Lung (tissue), 12 donors: ENCODE measurements around the gene ATN1. TPM values are rescaled to one million over a fixed set of nuclear protein-coding genes. Genes with fewer than 3 reads are reported as not detected.

Experiments
- ATAC-seq: fragments of 200-7000 bp; cut with Tn5 transposase; one replicate; pipeline ENCODE4 v1.9.1; 2020; ENCODE audit warnings: moderate number of reproducible peaks; ENCODE audit not compliant: insufficient read depth, low FRiP score
- DNase-seq, 3 donors: peaks; one replicate each; pipeline ENCODE4 v3.0.0-alpha.2; 2013 to 2017
- H3K27ac ChIP-seq, 2 donors: one replicate each; pipeline ENCODE4 v1.5.1; 2013; ENCODE audit warnings: mild to moderate bottlenecking in 2 of 2, moderate library complexity in 2 of 2, control low read depth in 1 of 2, inconsistent platforms in 1 of 2, low read depth in 1 of 2, low read length in 1 of 2
- H3K27me3 ChIP-seq, 3 donors: one replicate each; pipeline ENCODE4 v1.5.1; 2013; ENCODE audit warnings: low read length in 2 of 3; ENCODE audit not compliant: control insufficient read depth in 3 of 3, insufficient read depth in 3 of 3
- H3K36me3 ChIP-seq, 4 donors: one replicate each; pipeline ENCODE4 v1.5.1; 2013; ENCODE audit warnings: low read length in 4 of 4, mild to moderate bottlenecking in 1 of 4, moderate library complexity in 1 of 4; ENCODE audit not compliant: control insufficient read depth in 4 of 4, insufficient read depth in 4 of 4
- H3K4me1 ChIP-seq, 5 donors: one replicate each; pipeline ENCODE4 v1.5.1; 2013; ENCODE audit warnings: low read length in 5 of 5, mild to moderate bottlenecking in 2 of 5, moderate library complexity in 1 of 5; ENCODE audit not compliant: control insufficient read depth in 5 of 5, insufficient read depth in 5 of 5
- H3K4me3 ChIP-seq: one replicate; pipeline ENCODE4 v1.5.1; 2013; ENCODE audit warnings: mild to moderate bottlenecking, control low read depth, moderate library complexity
- H3K9ac ChIP-seq, 2 donors: one replicate each; pipeline ENCODE4 v1.5.1; 2013; ENCODE audit warnings: low read length in 2 of 2, control low read depth in 1 of 2; ENCODE audit not compliant: insufficient read depth in 1 of 2
- H3K9me3 ChIP-seq, 4 donors: one replicate each; pipeline ENCODE4 v1.5.1; 2013; ENCODE audit warnings: low read length in 3 of 4, mild to moderate bottlenecking in 1 of 4, moderate library complexity in 1 of 4; ENCODE audit not compliant: control insufficient read depth in 4 of 4, insufficient read depth in 3 of 4
- WGBS, 2 donors: extraction: QIAGEN DNeasy Blood & Tissue Kit; methylation state at CpG; one replicate each; pipeline ENCODE4 v1.1.7; 2013; 5-methylcytosine and 5-hydroxymethylcytosine counted together
- polyA plus RNA-seq, 2 donors: library from polyadenylated mRNA; stranded (reverse); fragments of 200-250 nt; gene quantifications; one replicate each; pipeline ENCODE4 v1.2.1, GENCODE V29; 2013
- total RNA-seq, 2 donors: library from RNA; depleted of rRNA in 1 of 2; stranded (reverse); fragments of >200 nt in 1 of 2; gene quantifications; one replicate each; pipeline ENCODE4 v1.2.1, GENCODE V29; 2014 to 2021
- TF ChIP-seq, protein P1 (sequence below): IDR thresholded peaks from 2 replicates; pipeline ENCODE4 v1.5.1; 2012; ENCODE audit warnings: mild to moderate bottlenecking; ENCODE audit errors: control extremely low read depth, extremely low read depth
- donor health status: control.
- donor health status: control.
- donor health status: Bipolar disorder and iron deficiency.
- donor health status: healthy.
- donor health status: DM: yes; HTN: yes; CAD: no.

ATN1 gene
- total and polyA plus RNA-seq, 4 donors: 63.5 to 113 (median 79.8) TPM

DNA sequence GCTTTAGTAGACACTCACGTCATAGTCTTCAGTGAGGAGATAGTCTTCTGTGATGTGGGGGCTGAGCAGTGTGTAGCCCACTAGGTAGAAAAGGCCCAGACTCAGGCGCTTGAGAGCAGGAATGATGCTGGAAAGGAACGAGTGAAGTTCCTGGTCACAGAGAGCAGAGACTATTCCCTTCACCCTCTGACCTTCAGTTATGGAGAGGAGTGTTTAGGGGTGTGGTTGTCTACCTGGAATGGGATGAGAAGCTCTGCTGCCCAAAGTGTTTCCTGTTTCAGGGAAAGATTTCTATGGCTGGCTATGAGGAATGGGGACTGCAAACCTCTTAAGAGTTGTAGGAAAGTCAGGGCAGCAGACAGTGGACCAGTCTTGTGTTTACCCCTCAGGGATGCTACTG lies 51.7 kb downstream of the ATN1 start:
- no peak for ATAC-seq
- peak overlapping the region in 1 of 2 donors; percentile 73 for H3K27ac ChIP-seq
- H3K27me3 ChIP-seq: no peaks in the 10 kb centered on the region
- no peak for DNase-seq
- peaks cover 32 to 61% (median 55%) of the 10 kb centered on the region in 4 donors for H3K36me3 ChIP-seq
- TF ChIP-seq, protein P1, sequence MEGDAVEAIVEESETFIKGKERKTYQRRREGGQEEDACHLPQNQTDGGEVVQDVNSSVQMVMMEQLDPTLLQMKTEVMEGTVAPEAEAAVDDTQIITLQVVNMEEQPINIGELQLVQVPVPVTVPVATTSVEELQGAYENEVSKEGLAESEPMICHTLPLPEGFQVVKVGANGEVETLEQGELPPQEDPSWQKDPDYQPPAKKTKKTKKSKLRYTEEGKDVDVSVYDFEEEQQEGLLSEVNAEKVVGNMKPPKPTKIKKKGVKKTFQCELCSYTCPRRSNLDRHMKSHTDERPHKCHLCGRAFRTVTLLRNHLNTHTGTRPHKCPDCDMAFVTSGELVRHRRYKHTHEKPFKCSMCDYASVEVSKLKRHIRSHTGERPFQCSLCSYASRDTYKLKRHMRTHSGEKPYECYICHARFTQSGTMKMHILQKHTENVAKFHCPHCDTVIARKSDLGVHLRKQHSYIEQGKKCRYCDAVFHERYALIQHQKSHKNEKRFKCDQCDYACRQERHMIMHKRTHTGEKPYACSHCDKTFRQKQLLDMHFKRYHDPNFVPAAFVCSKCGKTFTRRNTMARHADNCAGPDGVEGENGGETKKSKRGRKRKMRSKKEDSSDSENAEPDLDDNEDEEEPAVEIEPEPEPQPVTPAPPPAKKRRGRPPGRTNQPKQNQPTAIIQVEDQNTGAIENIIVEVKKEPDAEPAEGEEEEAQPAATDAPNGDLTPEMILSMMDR: no peak
- H3K4me1 ChIP-seq: peaks cover 0 to 12% (median 0%) of the 10 kb centered on the region in 5 donors
- H3K9me3 ChIP-seq: no peaks in the 10 kb centered on the region
- H3K4me3 ChIP-seq: no peak overlapping the region
- no peak overlapping the region for H3K9ac ChIP-seq
- WGBS, 2 donors: 77 to 86% methylated on average over 3 of the region's 3 CpGs

DNA sequence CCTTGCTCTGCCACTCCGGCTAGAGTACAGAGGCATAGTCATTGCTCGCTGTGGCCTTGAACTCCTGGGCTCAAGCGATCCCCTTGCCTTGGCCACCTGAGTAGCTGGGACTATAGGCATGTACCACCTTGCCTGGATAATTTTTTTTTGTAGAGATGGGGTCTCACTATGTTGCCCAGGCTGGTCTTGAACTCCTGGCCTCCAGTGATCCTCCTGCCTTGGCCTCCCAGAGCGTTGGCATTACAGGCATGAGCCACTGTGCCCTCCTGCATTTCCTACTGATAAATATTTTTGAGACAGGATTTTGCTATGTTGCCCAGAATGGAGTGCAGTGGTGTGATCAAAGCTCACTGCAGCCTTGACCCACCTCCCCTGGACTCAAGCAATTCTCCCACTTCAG lies 52.3 kb downstream of the ATN1 start:
- Histone ChIP-seq H3K4me3 (no peak overlapping the region), H3K4me1 (peaks cover 0 to 12% (median 0%) of the 10 kb centered on the region in 5 donors), H3K9ac (peak overlapping the region in 1 of 2 donors; percentile 23), H3K36me3 (peaks cover 29 to 56% (median 53%) of the 10 kb centered on the region in 4 donors), H3K9me3 (no peaks in the 10 kb centered on the region), H3K27me3 (no peaks in the 10 kb centered on the region), H3K27ac (no peak overlapping the region)
- DNase-seq: no peak
- TF ChIP-seq, protein P1: no peak
- 95% methylated on average over 4 of the region's 4 CpGs for WGBS, 2 donors
- no peak for ATAC-seq

DNA sequence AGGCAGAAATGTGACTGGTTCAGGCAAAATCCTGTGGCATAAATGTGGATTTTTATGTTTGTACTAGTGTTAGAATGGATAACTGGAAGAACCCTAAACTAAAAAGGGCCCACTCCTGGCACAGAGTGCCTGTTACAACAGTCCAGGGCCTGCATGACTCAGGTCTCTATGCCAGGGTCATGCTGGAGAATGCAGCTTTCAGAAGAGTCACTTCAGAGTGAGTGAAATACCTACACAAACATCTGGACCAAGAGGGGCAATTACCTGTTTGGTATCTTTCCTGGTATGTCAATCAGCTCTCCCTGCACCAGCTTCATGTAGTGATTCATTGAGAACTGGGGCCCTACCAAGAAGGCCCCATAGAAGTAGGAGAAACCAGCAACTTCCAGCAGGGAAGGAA lies 53.0 kb downstream of the ATN1 start:
- peaks cover 0 to 12% (median 0%) of the 10 kb centered on the region in 5 donors for H3K4me1 ChIP-seq
- DNase-seq (no peak), ATAC-seq (no peak)
- no peaks in the 10 kb centered on the region for H3K27me3 ChIP-seq
- H3K9me3 ChIP-seq: no peaks in the 10 kb centered on the region
- peak overlapping the region in 1 of 2 donors; percentile 73 for H3K27ac ChIP-seq
- no peak overlapping the region for H3K9ac ChIP-seq
- peaks cover 27 to 50% (median 47%) of the 10 kb centered on the region in 4 donors for H3K36me3 ChIP-seq
- no peak overlapping the region for H3K4me3 ChIP-seq
- TF ChIP-seq, protein P1: no peak
